Activated CD8-positive, alpha-beta memory T cell treated with anti-CD3 and anti-CD28 coated beads for 48 hours (primary cell): ENCODE results near the gene SLC66A1.

Experiments used
- DNase-seq, 3 experiments: peaks; one replicate each; pipeline ENCODE4 v3.0.0-alpha.2; 2020; ENCODE audit warnings: low read depth in 2 of 3, low spot score in 2 of 3

SLC66A1 gene

GRCh38 chr1:19375631-19376400, 63.7 kb downstream of the SLC66A1 start:
- no peak for DNase-seq

DNA sequence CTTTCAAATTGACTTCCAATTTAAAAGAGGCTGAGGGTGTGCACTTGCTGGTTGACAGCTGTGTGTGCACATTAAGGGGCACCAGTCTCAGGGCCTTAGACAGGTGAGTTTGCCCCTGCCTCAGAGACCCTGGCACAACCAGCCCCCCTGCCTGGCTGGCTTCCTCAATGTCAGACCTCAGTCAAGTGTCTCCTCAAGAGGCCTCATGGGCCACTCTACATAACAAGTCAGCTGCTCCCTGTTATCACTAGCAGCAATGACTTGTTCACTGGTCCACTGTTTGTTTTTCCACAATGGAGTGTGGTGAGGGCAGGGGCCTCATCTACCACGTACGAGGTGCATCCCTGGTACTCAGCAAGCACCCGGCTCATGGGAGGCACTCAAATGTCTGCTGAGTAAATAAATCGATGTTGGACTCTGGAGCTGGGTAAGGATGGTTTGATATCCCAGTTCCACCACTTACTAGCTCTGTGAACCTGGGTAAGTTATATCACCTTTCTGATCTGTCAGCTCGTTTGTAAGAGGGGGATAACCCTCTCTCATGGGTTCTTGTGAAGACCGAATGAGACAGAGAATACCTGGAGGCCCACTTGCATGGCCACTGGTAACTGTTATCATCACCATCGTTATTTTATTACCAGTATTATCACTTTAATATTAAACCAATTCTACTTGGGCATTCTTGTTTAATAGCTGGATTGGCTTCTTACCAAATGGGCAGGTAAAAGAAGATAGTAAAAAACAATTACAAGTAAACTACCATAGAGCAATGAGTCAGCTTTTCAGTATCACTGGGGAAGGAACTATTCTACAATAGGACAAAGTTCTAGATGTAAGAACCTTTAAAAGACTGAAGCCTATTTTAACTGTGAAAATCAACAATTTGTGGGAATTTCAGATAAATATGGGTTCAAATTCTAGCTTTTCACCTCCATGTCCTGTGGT, 64.6 kb downstream of the SLC66A1 start:
- DNase-seq, result no peak

DNA sequence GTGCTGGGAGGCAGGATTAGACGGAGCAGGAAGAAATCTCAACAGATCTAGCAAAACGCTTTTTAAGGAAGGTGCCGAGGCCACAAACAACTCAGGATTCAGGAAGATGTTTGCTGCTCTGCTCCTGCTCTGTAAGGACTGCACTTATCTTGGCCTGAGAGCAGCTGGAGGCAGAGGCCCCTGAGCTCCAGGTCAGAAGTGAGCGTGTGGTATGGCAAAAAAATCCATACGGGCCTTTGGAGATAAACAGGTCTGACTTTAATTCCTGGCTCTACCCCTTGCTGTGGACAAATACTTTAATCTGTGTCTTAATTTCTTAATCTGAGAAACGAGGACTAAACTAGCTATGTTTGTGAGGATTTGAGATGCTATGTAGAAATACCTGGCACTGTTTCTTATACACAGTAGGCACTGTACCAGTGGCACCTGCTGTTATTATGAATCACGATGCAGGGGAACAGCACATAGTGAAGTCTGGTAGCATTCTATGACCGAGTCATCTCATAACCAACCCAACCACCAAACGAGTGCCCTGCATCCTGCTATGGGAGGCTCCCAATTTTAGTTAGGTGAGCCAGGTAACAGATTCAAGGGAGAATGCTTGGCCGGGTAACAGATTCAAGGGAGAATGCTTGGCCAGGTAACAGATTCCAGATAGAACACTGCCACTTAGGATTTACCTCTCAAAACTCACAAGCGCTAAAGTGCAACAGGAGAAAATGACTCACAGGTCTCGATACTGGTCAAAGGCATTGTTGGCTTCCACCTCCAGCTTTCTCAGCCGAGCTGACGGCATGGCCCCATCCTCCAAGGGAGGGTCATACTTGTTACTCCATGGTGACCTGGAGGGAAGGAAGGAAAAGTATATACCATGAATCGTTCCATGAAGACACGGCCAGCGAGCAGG, 65.9 kb downstream of the SLC66A1 start:
- DNase-seq, result no peak
